WI38 (cell line): ENCODE measurements around the gene DAZAP2.
"Not testable (repeated sequence)": the region's sequence is repeated elsewhere in the genome, so short reads cannot be mapped to it uniquely, and the experiment has no call there.

Source experiments
- H3K4me3 ChIP-seq: 2 replicates; pipeline ENCODE4 v1.5.1; 2011; ENCODE audit warnings: low read depth, mild to moderate bottlenecking, control low read depth, low read length
- TF ChIP-seq, protein P1 (sequence below): IDR thresholded peaks from 2 replicates; pipeline ENCODE4 v1.5.1; 2012; ENCODE audit warnings: low read depth, mild to moderate bottlenecking, control low read depth, low read length

The DAZAP2 gene

DNA sequence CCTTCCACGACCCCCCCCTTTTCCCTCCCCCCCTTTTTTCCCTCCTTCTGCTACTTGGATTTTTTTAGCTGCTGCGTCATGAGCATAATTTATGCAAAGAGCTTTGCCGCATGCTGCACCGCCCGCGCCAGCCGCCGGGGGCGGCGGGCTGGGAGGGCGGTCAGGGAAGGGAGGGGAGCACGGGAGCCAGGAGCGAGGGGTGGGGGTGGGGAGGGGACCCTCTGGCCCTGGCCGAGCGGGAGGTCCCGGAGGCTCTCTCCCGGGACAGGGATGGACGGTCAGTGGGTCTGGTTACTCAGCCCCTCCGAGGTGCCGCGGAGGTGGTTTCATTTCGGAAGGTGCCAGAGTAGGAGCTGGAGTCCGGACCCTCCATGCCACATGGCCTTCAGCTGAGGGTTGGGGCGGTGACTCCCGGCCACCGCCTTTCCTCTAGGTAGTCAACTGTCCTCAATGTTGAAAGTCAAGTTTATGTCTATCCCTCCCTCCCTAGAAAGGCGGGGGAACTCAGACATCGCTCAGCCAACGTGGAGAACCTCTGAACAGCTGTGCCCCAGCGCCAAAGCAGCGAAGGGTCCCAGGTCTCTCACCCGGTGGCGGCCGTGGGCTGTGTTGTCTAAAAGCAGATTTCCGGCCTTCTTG, 20.5 kb upstream of the DAZAP2 start, which contains the start of gene POU6F1:
Gene POU6F1, minus strand, starts transcription at position 95 of the 639 bp plus-strand sequence. CDS start 11,226 bp downstream, outside the sequence.
- TF ChIP-seq, protein P1, sequence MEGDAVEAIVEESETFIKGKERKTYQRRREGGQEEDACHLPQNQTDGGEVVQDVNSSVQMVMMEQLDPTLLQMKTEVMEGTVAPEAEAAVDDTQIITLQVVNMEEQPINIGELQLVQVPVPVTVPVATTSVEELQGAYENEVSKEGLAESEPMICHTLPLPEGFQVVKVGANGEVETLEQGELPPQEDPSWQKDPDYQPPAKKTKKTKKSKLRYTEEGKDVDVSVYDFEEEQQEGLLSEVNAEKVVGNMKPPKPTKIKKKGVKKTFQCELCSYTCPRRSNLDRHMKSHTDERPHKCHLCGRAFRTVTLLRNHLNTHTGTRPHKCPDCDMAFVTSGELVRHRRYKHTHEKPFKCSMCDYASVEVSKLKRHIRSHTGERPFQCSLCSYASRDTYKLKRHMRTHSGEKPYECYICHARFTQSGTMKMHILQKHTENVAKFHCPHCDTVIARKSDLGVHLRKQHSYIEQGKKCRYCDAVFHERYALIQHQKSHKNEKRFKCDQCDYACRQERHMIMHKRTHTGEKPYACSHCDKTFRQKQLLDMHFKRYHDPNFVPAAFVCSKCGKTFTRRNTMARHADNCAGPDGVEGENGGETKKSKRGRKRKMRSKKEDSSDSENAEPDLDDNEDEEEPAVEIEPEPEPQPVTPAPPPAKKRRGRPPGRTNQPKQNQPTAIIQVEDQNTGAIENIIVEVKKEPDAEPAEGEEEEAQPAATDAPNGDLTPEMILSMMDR = peak; percentile 51
- peak within 1 kb of the TSS; percentile 74 for H3K4me3 ChIP-seq

DNA sequence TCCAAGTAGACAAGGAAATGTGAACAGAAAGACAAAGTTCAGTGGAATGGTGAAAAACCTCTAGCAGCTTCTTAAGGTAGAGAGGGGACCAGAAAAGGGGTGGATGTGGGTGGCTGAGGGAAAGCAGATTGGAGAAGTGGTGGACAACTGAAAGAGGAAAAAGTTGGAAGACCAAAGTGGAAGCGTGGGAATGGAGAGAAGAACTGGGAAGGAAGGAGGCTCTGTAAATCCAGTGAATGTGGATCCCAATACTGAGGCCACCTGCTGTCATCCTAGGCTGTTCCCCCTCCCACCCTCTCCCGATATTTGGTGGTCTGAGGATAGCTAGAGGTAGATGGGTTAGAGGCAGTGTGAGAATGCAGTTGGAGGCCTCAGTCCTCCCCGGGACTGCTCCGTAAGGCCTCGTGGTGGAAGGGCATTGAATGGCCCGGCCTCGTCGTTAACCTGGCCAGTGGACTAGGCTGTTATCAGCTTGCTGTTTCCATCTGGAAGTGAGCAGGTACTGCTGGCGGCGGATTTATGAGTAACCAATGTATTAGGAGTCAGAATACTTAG, 19.9 kb upstream of the DAZAP2 start:
- peak overlapping the region; percentile 74 for H3K4me3 ChIP-seq
- TF ChIP-seq, protein P1 = no peak

DNA sequence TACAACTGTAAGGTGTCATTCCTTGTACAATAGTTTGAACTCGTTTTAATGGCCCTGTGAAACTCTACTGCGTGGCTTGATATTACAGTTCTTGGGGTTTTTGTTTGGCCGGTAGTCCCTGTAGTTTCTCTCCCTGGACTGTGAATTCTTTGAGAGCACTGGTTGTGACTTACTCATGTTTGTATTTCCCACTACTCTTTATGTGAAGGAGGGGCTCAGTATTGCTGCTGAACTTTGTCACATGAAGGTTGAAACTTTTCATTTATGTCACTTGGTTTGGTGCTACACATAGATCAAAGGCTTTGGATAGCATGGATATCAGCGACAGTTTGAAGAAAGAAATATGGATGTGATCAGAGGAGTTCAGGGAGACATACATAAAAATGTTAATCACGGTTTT, 19.3 kb upstream of the DAZAP2 start:
- H3K4me3 ChIP-seq = no peak overlapping the region
- TF ChIP-seq, protein P1 = no peak

DNA sequence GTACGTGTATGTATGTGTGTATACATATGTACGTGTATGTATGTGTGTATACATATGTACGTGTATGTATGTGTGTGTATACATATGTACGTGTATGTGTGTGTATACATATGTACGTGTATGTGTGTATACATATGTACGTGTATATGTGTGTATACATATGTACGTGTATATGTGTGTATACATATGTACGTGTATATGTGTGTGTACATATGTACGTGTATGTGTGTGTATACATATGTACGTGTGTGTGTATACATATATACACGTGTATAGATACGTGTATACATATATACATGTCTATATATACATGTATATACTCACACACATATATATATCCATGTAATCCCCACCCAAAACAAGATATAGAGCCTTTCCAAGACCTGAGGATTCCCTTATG, 18.8 kb upstream of the DAZAP2 start:
- H3K4me3 ChIP-seq = not testable (repeated sequence)

- TF ChIP-seq, protein P1 = no peak
- H3K4me3 ChIP-seq = no peak overlapping the region
These were observed 16.2 kb upstream of the DAZAP2 start for GRCh38 chr12:51222461-51222860.

DNA sequence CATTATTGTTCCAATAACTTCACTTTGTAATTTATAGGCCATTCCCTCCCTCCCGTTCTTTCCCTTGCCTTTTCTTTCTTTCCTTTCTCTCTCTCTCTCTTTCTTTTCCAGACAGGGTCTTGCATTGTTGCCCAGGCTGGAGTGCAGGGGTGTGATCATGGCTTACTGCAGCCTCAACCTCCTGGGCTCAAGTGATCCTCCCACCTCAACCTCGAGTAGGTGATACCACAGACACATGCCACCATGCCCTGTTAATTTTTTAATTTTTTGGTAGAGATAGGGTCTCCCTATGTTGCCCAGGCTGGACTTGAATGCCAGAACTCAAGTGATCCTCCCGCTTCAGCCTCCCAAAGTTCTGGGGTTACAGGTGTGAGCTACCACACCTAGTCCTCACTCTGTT, 14.0 kb upstream of the DAZAP2 start:
- TF ChIP-seq, protein P1 = no peak
- no peak overlapping the region for H3K4me3 ChIP-seq

DNA sequence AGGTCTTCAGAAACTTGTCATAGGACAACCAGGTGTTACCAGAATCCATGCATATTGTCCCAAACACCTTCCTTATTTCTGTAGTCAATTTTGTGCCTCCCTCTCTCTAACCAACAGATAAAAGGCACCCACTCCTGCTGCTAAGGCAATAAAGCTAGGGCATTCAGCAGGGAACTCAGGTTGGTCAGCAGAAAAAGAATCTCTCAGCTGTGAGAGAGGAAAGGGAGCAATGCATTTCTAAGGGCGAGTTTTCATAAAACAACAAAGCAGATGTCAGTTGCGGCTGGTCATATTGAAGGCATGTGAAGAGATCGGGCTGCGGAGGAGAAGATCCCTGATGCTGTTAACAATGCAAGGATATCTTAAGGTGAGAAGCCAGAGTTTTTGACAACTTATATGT, 13.4 kb upstream of the DAZAP2 start:
- TF ChIP-seq, protein P1 = no peak
- H3K4me3 ChIP-seq = no peak overlapping the region

DNA sequence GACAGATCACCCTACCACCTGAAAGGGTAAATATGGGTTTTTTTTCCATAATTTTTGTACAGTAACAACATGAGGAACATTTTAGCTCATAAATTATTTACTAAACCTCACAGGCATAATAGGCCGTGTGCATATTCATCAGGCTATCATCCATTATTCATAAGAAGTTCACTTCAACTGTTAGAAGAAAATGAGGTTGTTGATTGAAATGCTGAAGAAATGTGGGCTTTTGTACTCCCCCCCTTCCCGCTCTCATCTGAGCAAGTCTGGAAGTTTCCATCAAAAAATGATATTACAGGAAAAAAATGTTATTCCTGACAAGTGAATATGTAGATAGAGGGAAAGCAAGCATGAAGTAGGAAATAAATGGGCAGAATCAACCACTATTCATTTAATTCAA, 12.9 kb upstream of the DAZAP2 start:
- TF ChIP-seq, protein P1 = no peak
- no peak overlapping the region for H3K4me3 ChIP-seq

GRCh38 chr12:51227112-51227511, 11.5 kb upstream of the DAZAP2 start:
- not testable (repeated sequence) for H3K4me3 ChIP-seq
